NT2/D1 (cell line): ENCODE results near the gene FCSK.

Experiments used
- SUZ12 ChIP-seq: IDR thresholded peaks from 2 replicates; pipeline ENCODE4 v1.6.1; 2011; ENCODE audit not compliant: insufficient read length, insufficient read depth; ENCODE audit errors: extremely low read depth
- ZNF274 ChIP-seq: IDR thresholded peaks from 2 replicates; pipeline ENCODE4 v1.6.1; 2011; ENCODE audit warnings: mild to moderate bottlenecking, low read depth, low read length

- TF ChIP-seq SUZ12 (no peak), ZNF274 (no peak)
These were observed at the start of gene FCSK for GRCh38 chr16:70454222-70455034.
